GM19395 (cell line): ENCODE results near the gene HCN1.

Experiments used
- ATAC-seq: cut with Tn5 transposase; IDR thresholded peaks from one replicate; pipeline ENCODE4 v1.9.1; 2021; ENCODE audit warnings: mild to moderate bottlenecking, moderate library complexity; ENCODE audit not compliant: unreplicated experiment

Gene HCN1

GRCh38 chr5:45696206-45696836 is at the start of gene HCN1:
Gene HCN1 (minus strand): TSS chr5:45696380.
- ATAC-seq: no peak

DNA sequence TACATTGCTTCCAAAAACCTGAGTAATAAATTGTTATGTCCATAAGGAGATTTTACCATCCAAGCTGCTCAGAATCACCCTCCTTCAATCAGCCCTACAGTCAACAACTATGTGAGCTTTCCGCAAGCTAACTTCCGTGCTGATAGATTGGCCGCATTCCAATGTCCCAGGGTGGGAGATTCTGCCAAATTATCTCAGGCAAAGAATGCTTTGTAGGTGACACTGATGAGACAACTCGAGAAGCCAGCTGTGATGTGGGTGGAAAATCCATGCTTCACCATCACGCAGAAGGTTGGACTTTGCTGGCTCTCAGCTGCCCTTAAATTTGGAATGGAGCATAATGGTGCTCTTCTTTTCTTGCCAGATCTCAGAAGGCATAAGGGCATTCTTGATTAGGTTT is 44.9 kb upstream of the HCN1 start:
- ATAC-seq: no peak

GRCh38 chr5:45737153-45737552 is 41.0 kb upstream of the HCN1 start:
- ATAC-seq: no peak

GRCh38 chr5:45725537-45725936 is 29.4 kb upstream of the HCN1 start:
- no peak for ATAC-seq

DNA sequence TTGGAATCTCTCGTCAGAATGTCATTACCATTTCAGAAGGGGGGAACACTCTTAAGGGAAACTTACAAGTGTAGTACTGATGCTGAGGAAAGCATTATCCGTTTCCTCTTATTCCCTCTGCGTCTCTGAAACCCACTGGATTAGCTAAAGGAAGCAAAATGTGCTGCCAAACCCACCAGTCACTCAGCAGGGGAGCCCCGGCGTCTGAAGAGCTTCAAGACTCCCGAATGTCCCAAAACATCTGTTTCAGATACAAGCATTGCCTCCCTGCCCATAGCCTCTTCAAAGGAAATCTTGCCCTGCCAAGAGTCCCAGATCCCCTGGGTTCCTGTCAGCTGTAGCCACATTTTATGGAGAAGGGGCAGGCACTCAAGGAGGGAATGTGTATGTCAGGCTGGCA is 1.0 kb upstream of the HCN1 start:
- ATAC-seq: no peak

- ATAC-seq: no peak
These were observed 400 bp downstream of the HCN1 start for GRCh38 chr5:45695804-45696156.

GRCh38 chr5:45694971-45695803 is 993 bp downstream of the HCN1 start:
- ATAC-seq: no peak

DNA sequence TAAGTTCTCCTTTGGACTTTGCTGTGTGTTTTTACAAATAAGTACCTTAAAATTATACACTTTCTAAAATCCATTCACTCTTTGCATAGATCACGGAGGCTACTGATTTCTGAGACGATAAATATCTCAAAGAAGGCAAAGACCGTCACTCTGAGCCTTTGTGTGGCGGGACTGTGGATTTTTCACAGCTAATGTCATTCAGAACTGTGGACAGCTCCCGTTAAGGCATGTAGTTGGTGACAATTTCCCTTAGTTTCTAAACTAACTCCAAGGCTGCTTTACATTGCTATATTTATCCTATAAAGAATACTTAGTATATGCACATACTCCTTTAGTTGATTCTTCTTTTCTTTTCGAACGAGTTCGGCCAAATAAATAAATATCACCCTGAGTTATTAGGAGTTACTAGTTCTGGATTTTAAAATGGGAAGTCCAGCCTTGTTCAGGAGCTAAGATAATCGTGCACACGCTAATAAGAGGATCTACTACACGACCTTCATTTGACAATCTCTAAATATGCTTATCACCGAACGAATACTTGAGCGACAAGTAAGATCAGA is 1.8 kb downstream of the HCN1 start:
- ATAC-seq: no peak

DNA sequence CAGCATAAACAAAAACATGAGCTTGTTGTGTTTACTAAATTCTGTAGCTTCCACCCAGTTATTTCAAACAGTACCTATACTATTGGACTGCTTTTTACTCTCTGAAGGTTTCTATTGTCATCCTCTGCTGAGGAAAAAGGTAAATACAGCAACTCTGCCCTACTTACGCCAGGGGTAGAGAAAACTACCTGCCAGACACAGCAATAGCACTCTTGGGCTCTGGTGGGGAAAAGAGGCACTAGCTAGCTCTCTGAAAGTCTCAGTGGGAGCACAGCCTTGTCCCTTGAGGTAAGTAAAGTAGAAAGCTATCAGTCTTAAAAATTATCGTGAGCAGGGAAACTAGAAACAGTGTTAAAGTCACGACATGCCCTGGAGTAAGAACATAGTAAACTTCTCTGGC is 3.7 kb downstream of the HCN1 start:
- no peak for ATAC-seq

GRCh38 chr5:45691656-45692055 is 4.5 kb downstream of the HCN1 start:
- no peak for ATAC-seq

- no peak for ATAC-seq
These were observed 8.5 kb downstream of the HCN1 start for GRCh38 chr5:45687701-45688100.

DNA sequence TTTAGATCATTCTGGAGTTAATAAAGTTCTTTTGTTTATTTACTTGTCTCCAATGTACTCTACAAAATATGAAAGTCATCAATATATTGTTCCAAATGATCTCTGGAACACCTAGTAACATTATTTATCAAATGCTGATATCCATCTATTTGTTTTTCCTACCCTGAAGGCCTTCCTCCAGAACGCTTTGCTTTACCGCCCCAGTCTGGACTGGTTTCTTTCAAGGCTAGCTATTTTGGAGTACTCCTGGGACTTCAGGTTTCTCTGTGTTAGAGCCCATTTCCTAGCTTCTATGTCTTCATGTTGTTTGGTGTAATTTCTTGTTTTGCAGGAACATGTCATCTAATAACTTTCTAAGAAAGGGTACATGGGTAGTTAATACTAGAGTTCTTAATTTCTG is 9.6 kb downstream of the HCN1 start:
- no peak for ATAC-seq

GRCh38 chr5:45684118-45684517 is 12.1 kb downstream of the HCN1 start:
- ATAC-seq: no peak

GRCh38 chr5:45680950-45681349 is 15.2 kb downstream of the HCN1 start:
- ATAC-seq: no peak

DNA sequence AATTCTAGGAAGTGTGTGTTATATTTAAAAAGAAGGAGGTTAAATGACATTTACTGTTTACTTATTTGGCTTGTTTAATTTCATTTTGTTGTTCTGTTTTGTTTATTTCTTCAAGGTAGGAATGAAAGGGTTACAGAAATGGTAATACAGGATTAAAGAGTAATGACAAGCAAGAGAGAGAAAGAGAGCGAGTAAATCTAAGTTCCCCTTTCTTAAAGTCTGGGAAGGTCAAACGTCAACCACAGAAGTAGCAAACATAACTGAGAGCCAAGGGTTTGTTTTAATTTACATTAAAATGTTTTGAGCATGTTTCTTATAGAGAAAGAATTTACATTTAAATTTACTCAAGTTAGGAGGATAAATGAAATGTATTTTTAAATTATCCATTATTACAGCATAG is 18.7 kb downstream of the HCN1 start:
- no peak for ATAC-seq

DNA sequence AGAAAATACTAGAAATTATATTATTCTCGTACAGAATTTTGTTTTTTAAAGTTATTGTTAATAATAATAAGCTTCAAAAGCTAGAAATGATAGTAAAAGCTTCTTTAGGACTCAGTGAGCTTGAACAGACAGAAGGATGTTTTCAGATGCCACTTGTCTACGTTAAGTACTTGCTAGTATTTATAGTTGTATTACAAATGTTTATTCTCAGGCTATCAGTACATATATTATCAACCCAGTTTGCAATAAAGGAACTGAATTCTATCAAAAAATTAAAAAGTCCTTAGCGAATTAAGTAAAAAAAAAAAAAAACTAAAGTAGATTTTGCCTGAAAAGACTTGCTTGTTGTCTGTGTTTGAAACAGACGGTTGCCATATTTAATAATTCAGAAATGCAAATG is 23.9 kb downstream of the HCN1 start:
- no peak for ATAC-seq

DNA sequence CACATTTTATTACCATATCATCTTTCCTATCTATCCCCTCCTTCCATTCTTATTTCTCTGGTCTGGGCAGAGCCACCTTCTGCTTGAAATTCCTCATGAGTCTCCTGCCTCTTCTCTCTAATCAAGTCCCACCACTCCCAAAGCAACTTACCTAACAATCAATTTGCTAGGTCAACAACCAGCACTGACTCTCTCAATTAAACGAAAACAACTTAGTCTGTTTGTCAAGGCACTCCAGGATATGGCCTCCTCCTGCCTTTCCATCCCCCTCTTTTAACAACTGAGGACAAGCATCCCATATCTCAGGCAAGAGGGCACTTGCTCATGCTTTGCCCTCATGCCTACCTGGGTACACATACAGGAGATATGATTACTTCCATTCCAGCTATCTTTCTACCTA is 47.4 kb downstream of the HCN1 start:
- no peak for ATAC-seq

DNA sequence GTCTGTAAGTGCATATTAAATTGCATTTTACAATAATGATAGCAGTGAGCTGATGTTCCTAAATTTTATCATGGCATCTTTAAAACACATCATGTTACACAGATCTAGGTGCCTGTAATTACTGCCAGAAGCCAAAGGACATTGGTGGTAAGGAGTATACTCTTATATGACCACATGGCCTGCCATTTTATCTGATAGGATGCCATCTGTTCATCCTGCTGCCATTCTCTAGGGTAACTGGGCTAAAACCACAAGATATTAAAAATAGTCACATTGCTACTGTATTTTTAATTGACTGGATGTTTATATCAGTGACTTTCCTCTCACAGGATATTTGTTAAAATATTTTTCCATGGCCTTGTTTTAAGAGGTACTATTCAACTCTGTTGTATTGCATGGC is 53.1 kb downstream of the HCN1 start:
- no peak for ATAC-seq

DNA sequence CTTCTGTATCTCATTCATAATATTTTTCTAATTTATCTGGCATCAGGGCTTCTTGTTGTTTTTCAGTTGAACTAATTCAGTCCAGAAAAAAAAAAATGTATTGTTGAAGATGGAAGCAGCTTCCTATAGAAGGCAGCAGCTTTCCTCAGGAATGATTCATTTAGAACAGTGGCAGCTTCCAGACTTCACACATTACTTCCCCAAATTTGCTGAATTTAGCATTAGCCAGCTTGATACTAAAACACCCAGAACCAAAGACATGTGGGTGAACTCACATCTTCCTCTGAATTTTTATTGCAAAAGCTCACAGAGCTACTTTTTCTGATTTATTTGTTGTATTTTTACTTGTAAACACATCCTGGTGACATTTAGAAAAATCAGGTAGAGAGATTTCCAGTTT is 53.8 kb downstream of the HCN1 start:
- ATAC-seq: no peak

GRCh38 chr5:45639040-45639439 is 57.1 kb downstream of the HCN1 start:
- ATAC-seq: no peak

DNA sequence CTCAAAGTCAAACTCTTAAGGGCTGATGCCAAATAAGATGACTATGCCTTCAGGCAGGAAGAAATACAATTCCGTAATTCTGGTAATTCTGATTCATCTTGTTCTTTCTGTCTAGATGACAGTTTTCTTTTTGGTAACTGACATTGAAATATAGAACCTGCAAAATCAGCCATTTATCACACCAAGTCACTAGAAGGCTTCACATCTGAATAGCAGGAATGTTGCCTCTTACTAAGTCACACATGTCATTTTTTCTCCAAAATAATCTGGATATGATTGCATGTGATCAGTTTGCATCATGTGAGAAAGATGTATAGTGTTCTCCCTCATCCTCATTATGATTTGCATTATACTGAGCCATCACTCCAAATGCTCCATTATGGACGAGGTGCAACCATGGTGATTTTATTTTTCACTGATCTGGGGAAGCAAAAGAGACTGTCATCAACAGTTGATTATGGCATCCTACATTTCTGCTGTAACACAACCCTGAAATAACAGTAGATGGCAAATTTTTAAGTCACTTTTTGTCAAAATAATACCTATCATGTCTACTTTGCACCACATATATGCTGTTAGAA is 69.0 kb downstream of the HCN1 start:
- no peak for ATAC-seq

GRCh38 chr5:45623832-45624231 is 72.3 kb downstream of the HCN1 start:
- ATAC-seq: no peak
